ENCODE results near the gene FGF4. TPM values are rescaled to one million over a fixed set of nuclear protein-coding genes. Genes with fewer than 3 reads are reported as not detected.

Gene FGF4
- total RNA-seq, 2 experiments from 2014 or later = not detected

DNA sequence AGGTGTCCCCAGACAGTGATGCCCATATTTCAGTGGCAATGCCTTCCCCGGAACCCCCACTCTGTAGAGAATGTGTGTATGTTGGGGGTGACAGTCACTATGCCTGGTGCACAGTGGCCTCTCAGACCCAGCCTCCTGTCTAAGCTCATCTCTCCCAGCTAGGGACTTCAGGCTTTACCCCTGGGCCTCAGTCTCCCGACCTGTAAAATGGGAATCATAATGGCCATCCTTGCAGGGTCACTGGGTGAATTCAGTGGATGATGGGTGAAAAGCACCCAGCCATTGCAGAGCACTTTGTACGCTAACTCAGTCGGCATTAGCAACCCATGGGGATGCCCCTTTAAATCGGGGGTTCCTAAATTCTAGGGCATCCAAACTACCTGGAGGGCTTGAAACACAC lies 25.1 kb upstream of the FGF4 start:
- no peak overlapping the region for H3K4me3 Mint-ChIP-seq
- CTCF ChIA-PET = no interaction called here
- no peaks in the 10 kb centered on the region for H3K9me3 Mint-ChIP-seq (ENCODE audit: low read depth)
- no peaks in the 10 kb centered on the region for H3K36me3 Mint-ChIP-seq
- DNase-seq = no peak
- H3K27ac Mint-ChIP-seq = no peak overlapping the region
- H3K27me3 Mint-ChIP-seq = no peaks in the 10 kb centered on the region
- ATAC-seq = no peak
- no peaks in the 10 kb centered on the region for H3K4me1 Mint-ChIP-seq

DNA sequence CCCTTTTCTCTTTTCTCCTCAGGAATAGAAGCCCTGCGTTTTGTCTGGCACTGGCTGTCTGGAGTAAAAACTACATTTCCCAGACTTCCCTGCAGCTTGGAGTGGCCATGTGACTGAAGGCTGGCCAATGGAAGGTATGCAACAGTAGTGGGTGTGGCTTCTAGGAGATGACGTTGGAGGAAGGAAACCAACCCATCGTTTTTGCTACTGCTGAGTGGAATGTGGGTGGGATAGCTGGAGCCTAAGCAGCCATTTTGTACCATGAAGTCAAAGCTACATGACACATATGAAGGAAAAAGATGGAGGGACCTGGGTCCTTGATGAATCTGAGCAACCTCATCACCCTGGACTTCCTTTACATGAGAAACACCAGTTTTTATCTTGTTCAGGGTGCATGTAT lies 24.4 kb upstream of the FGF4 start:
- H3K9me3 Mint-ChIP-seq (ENCODE audit: low read depth) = no peaks in the 10 kb centered on the region
- no peaks in the 10 kb centered on the region for H3K36me3 Mint-ChIP-seq
- ATAC-seq (no peak), DNase-seq (no peak)
- no peak overlapping the region for H3K27ac Mint-ChIP-seq
- H3K4me1 Mint-ChIP-seq = no peaks in the 10 kb centered on the region
- CTCF ChIA-PET = no interaction called here
- no peak overlapping the region for H3K4me3 Mint-ChIP-seq
- H3K27me3 Mint-ChIP-seq = no peaks in the 10 kb centered on the region

DNA sequence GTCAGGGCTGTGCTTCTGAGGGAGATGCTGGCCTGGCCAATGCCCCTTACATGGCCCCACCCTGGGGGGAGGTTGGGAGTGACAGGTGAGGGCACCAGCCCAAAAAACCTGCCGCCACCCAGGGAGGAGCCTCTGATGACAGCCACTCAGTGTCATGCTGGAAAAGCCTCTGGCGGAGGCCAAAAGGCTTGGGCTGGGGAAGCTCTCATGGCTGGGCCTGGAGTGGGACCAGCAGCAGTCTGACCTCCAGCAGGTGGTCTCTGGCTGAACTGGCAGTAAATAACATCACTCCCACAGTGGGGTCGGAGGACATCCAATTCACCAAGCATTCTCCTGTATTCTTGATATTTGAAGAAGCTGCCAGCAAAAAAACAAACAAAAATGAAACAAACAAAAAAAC lies 24.0 kb upstream of the FGF4 start:
- CTCF ChIA-PET = no interaction called here
- Mint-ChIP-seq H3K27ac (no peak overlapping the region), H3K36me3 (no peaks in the 10 kb centered on the region), H3K9me3 (ENCODE audit: low read depth) (no peaks in the 10 kb centered on the region), H3K4me1 (no peaks in the 10 kb centered on the region), H3K4me3 (no peak overlapping the region), H3K27me3 (no peaks in the 10 kb centered on the region)
- DNase-seq (no peak), ATAC-seq (no peak)

DNA sequence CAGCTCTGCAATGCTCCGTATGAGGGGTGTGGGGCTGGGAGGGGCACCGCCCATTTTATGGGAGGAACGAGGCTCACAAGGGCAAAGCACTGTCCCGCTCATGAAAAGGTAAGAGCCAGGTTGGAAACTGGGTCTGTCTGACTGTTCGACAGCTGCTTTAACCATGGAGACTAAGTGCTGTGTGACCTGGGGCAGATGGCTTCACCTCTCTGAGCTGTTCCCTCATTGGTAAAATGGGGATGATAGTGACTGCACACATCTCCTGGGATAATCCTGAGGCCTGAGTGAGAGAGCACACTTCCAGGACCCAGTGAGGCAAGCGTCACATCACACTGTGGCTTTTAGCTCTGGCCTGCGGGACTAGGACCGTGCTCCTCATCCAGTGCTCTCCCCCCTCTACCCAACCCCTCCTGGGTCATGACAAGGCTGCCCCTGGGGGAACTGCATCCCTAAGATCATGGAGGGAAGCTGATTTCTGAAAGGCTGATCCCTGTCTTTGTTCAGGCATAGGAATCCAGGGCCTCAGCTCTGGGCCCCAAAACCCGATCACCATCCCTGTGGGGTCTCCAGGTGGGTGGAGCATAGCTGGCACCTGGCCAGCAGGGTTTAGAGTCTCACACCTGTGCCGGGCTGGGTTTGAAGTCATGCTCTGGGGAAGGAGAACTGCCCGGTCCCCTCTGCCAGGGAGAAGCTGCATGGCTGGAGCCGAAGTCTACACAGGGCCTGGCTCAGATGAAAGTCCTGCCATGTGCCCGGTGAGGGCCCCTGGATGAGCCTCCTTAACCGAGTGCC lies 22.8 kb upstream of the FGF4 start:
- no peaks in the 10 kb centered on the region for H3K9me3 Mint-ChIP-seq (ENCODE audit: low read depth)
- CTCF ChIA-PET = interaction anchor here (1.2 kb wide), 1 partner anchor 112 kb away, joined by 3 read pairs; no protein-coding TSS in a partner anchor
- ATAC-seq (no peak), DNase-seq (no peak)
- H3K36me3 Mint-ChIP-seq = no peaks in the 10 kb centered on the region
- H3K27ac Mint-ChIP-seq = no peak overlapping the region
- no peaks in the 10 kb centered on the region for H3K4me1 Mint-ChIP-seq
- no peaks in the 10 kb centered on the region for H3K27me3 Mint-ChIP-seq
- H3K4me3 Mint-ChIP-seq = no peak overlapping the region

DNA sequence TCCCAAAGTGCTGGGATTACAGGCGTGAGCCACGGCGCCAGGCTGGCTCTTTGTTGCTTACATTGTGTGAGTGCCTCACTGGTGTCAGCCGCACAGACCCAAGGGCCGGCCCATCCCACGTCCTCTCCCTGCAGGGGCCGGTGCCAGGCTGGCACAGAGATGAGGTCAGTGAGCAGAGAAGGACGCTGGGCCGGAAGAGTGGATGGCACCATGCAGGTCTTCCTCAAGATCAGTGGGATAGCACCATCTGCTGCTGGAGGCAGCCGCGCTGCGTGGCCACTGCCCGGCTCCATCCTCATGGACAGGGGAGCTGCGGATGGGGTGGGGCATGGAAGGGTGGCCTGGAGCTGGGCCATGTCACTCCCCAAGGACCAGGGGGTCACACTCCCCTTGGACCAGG lies 22.0 kb upstream of the FGF4 start:
- CTCF ChIA-PET = interaction anchor here (1.2 kb wide), 1 partner anchor 112 kb away, joined by 3 read pairs; no protein-coding TSS in a partner anchor
- Mint-ChIP-seq H3K4me3 (no peak overlapping the region), H3K27me3 (no peaks in the 10 kb centered on the region), H3K36me3 (no peaks in the 10 kb centered on the region), H3K27ac (no peak overlapping the region), H3K9me3 (ENCODE audit: low read depth) (no peaks in the 10 kb centered on the region), H3K4me1 (no peaks in the 10 kb centered on the region)
- no peak for ATAC-seq
- no peak for DNase-seq

DNA sequence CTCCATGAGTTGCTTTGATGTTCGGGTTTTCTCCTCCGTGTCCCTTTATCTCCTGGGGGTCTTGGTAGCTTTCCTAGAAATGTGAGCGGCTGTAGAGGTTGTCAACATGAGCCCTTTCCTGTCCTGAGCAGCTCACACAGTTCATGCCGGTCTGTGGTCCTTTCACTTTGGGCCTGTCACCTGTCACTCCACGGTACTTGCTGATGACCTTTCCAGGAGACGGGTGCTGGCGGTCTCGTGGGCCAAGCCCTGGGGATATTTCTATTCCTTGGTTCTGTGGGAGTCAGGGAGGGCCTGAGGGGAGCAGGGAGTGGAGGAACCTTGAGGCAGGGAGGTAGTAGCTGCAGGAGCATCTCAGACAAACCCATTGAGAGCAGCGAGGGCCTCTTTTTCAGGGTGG lies 20.9 kb upstream of the FGF4 start:
- ATAC-seq = no peak
- H3K27me3 Mint-ChIP-seq = no peaks in the 10 kb centered on the region
- CTCF ChIA-PET = no interaction called here

DNA sequence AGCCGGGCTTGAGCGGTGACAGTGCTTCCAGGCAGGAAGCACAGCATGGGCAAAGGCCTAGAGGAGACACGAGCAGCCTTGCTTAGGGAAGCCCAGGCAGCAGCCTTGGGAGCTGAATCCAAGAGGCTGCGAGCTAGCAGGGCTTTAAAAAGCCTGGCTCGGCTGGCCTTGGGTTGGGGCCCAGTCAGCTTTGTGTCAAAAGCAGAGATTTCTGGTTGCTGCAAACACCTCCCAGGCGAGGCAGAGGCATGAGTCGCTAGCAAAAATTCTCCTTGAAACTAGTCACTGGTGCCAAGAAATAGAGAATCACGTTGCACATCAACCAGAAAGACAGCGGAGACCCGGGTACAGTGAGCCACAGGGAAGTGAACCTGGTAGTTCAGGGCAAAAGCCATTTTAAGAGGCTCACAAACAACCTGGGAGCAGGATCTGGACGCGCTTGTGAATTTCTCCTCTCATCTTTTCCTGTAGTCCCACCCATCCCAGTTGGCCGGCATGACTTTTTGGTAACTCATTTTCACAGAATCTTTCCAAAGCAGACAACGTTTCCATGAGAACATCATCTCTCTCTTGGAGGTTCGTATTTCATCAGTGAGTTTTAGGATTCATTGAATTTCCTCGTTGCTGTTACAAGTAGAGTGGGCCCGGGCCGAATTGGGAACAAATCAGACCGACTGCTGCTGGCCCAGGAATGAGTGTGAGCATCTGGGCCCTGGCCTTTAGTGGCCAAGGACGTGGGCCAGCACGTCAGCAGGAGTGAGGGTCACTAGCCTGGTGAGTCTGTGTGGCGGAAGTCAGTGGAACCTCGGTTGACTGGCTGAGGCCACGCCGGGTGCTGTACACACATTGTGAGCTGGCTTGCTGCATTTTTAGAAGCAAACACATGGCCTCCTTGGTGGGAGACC lies 16.4 kb upstream of the FGF4 start:
- H3K36me3 Mint-ChIP-seq = no peaks in the 10 kb centered on the region
- H3K4me3 Mint-ChIP-seq = no peak overlapping the region
- no peak for ATAC-seq
- H3K9me3 Mint-ChIP-seq (ENCODE audit: low read depth) = no peaks in the 10 kb centered on the region
- H3K27me3 Mint-ChIP-seq = peaks cover 3% of the 10 kb centered on the region
- no peak for DNase-seq
- no peak overlapping the region for H3K27ac Mint-ChIP-seq
- no peaks in the 10 kb centered on the region for H3K4me1 Mint-ChIP-seq
- CTCF ChIA-PET = no interaction called here

More for the DNA sequence above, 20.9 kb upstream of the FGF4 start:
- Mint-ChIP-seq H3K36me3 (no peaks in the 10 kb centered on the region), H3K27ac (no peak overlapping the region), H3K9me3 (ENCODE audit: low read depth) (no peaks in the 10 kb centered on the region), H3K4me1 (no peaks in the 10 kb centered on the region), H3K4me3 (no peak overlapping the region)
- DNase-seq = no peak

DNA sequence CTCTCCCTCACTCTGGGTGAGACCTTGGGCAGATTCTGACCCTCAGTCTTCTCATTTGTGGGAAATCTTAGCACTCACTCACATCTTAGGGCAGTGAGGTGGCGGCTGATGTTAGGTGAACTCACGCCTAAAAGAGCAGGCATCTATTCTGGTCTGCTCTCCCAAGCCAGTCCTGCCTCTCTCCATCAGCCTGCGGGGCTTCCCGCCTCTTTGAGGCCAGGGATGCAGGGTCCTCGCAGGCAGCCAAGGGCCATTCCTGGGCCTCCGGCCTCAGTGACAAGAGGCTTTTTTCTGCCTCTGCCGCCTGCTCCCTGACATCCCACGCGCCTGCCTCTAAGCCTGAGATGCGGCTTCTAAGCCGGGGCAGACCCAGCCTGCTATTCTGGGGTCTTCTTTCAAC lies 13.8 kb upstream of the FGF4 start:
- Mint-ChIP-seq H3K27ac (no peak overlapping the region), H3K4me3 (no peak overlapping the region), H3K9me3 (ENCODE audit: low read depth) (no peaks in the 10 kb centered on the region), H3K27me3 (peaks cover 3% of the 10 kb centered on the region), H3K4me1 (no peaks in the 10 kb centered on the region), H3K36me3 (no peaks in the 10 kb centered on the region)
- no peak for ATAC-seq
- CTCF ChIA-PET = no interaction called here
- no peak for DNase-seq

DNA sequence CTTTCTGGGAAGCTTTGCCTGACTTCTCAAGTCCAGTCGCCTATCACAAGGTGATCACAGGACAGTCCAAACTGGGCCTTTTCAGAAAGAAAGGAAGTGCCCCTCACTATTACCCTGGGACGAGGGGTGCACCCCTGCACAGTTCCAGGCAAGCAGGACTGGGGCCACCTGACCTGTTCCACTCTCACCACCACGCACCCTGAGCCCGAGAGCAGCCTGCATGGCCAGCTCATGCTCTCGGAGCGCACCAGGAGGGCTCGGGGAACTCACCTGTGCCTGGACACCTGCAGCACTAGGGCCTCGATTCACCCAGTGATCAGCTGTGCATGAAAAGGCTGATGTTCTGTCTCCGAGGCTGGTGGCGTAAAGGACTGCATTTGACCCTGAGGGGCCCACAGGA lies 12.8 kb upstream of the FGF4 start:
- Mint-ChIP-seq H3K4me3 (no peak overlapping the region), H3K4me1 (no peaks in the 10 kb centered on the region), H3K9me3 (ENCODE audit: low read depth) (no peaks in the 10 kb centered on the region), H3K36me3 (no peaks in the 10 kb centered on the region), H3K27me3 (peaks cover 3% of the 10 kb centered on the region), H3K27ac (no peak overlapping the region)
- DNase-seq (no peak), ATAC-seq (no peak)
- CTCF ChIA-PET = no interaction called here

DNA sequence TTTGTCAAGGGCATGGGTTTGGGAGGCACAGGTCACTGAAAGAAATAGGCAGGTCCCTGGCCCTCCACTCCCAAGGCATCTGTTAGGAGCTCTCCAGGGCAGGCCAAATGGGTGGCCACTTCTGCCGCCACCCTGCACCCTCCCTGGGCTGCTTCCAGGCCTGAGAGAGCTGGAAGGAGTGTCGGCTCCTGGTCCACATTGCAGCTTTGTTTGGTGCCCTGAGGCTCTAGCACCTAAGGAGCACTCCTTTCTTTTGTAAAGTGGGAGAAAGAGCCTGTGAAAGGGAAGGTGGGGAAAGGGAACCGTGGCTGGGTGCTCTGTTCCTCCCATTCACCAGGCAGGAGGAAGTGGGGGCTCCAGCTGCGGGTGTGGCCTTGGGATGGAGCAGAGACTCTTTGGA lies 12.3 kb upstream of the FGF4 start:
- Mint-ChIP-seq H3K4me1 (no peaks in the 10 kb centered on the region), H3K27ac (no peak overlapping the region), H3K9me3 (ENCODE audit: low read depth) (no peaks in the 10 kb centered on the region), H3K36me3 (no peaks in the 10 kb centered on the region), H3K4me3 (no peak overlapping the region), H3K27me3 (peaks cover 3% of the 10 kb centered on the region)
- ATAC-seq = no peak
- DNase-seq = no peak
- CTCF ChIA-PET = no interaction called here

DNA sequence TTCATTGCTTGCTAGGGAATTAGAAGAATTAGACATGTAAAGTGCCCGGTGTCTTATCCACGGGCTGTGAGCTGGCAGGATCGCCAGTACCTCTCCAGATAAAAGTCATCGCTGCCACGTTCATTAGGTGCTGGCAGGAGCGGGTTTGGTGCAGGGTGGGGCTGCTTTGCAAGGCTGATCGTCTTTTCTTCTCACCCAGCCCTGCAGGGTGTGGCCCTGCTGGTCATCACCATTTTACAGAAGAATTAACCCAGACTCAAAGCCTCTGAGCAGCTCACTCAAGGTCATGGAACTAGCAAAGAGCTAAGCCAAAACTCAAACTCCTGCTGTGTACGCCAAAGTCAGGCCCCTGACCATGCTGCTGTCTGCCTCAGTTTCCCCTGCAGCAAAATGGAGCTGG lies 6.1 kb upstream of the FGF4 start:
- Mint-ChIP-seq H3K9me3 (ENCODE audit: low read depth) (no peaks in the 10 kb centered on the region), H3K36me3 (no peaks in the 10 kb centered on the region), H3K4me1 (no peaks in the 10 kb centered on the region), H3K27ac (no peak overlapping the region), H3K4me3 (no peak overlapping the region), H3K27me3 (peaks cover 11% of the 10 kb centered on the region)
- DNase-seq (no peak), ATAC-seq (no peak)
- CTCF ChIA-PET = no interaction called here

DNA sequence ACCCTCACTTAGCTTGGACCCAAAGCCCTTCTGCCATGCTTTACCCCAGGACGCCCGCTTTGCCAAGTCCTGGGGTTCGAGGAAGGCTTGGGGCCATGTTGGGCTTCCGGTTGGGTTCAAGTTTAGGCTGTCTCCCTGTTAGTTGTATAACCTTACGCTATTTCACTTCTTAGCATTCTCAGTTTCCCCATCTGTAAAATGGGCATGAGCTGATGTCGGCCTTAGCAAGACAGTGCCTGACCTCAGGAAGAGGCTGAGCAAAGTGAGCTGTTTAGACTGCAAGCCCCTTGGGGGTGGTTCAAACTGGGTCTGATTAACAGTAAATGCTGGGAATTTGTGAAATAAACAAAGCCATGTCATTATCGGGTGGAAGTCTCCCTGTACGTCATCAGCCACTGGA lies 3.2 kb upstream of the FGF4 start:
- no peak overlapping the region for H3K27ac Mint-ChIP-seq
- H3K9me3 Mint-ChIP-seq (ENCODE audit: low read depth) = no peaks in the 10 kb centered on the region
- DNase-seq = no peak
- peaks cover 25% of the 10 kb centered on the region for H3K27me3 Mint-ChIP-seq
- H3K36me3 Mint-ChIP-seq = no peaks in the 10 kb centered on the region
- H3K4me3 Mint-ChIP-seq = no peak overlapping the region
- no peak for ATAC-seq
- CTCF ChIA-PET = no interaction called here
- no peaks in the 10 kb centered on the region for H3K4me1 Mint-ChIP-seq

DNA sequence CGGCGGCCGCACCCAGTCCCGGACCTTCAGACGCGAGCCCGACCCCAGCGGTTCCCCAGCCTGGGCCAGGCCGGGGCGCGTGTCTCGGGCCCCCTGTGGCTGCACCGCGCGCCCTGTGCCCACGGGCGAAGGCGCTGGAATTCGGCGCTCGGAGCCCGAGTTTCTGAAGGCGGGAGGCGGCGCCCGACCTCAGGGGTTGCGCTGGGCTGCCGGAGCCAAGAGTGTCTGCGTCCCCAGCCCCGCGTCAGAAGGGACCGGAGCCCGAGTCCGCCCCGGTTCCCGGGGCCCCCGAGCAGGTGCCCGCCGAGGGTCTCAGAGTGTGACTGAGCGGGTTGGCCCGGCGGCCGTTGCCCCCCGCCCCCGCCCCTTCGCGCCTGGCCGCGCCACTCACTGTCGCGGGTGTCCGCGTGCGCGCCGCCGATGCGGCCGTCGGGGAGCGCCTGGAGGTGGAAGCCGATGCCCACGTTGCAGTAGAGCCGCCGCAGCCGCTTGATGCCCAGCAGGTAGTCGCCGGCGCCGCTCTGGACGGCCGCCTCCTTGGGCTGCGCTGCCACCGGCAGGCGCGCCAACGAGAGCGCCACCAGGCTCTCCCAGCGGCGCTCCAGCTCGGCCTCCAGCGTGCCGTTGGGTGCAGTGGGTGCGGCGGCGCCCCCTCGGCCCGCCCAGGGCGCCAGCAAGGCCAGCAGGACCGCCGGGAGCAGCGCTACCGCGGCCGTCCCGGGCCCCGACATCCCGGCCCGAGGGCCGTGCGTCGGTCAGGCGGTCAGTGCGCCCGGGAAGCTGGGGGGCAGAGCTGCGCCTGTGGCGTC lies 583 bp downstream of the FGF4 start:
- no peak for ATAC-seq
- H3K4me1 Mint-ChIP-seq = no peaks in the 10 kb centered on the region

More for the DNA sequence above, 583 bp downstream of the FGF4 start:
- Mint-ChIP-seq H3K27ac (no peak overlapping the region), H3K36me3 (no peaks in the 10 kb centered on the region), H3K9me3 (ENCODE audit: low read depth) (no peaks in the 10 kb centered on the region), H3K4me3 (no peak overlapping the region), H3K27me3 (peaks cover 53% of the 10 kb centered on the region)
- DNase-seq = no peak
- CTCF ChIA-PET = interaction anchor here (0.8 kb wide), 1 partner anchor 271 kb away, joined by 3 read pairs; no protein-coding TSS in a partner anchor

All from activated CD8-positive, alpha-beta memory T cell treated with anti-CD3 and anti-CD28 coated beads, Interleukin-2, amount 10 ng/mL, durations not matched to agents 7 days and 5 days (primary cell).